K562 (cell line): ENCODE data around the gene KCNIP2. TPM values are rescaled to one million over a fixed set of nuclear protein-coding genes. Genes with fewer than 3 reads are reported as not detected.

Experiments used
- ARID1B ChIP-seq: fragments of 450-650 bp; IDR thresholded peaks from 2 replicates; pipeline ENCODE4 v1.6.1; 2016; ENCODE audit warnings: antibody characterized with exemption, mild to moderate bottlenecking, inconsistent platforms
- ARNT ChIP-seq, 2 experiments: fragments of 450-650 bp; IDR thresholded peaks; 2 replicates each; pipeline ENCODE4 v1.6.1; 2016; ENCODE audit warnings: mild to moderate bottlenecking in 1 of 2
- C11orf30 ChIP-seq: fragments of 450-650 bp; IDR thresholded peaks from 2 replicates; pipeline ENCODE4 v1.6.1; 2016; ENCODE audit warnings: low read depth, mild to moderate bottlenecking
- EP400 ChIP-seq: fragments of 450-650 bp; IDR thresholded peaks from 2 replicates; pipeline ENCODE4 v1.6.1; 2017; ENCODE audit warnings: antibody characterized with exemption, mild to moderate bottlenecking, moderate library complexity
- FOXK2 ChIP-seq, 2 experiments: fragments of 450-650 bp; IDR thresholded peaks in 1 of 2; conservative IDR thresholded peaks in 1 of 2; 2 replicates each; pipeline ENCODE4 v1.6.1; 2016; ENCODE audit warnings: low read depth in 2 of 2, mild to moderate bottlenecking in 1 of 2
- HDAC3 ChIP-seq: fragments of 450-650 bp; IDR thresholded peaks from 2 replicates; pipeline ENCODE4 v1.6.1; 2018; ENCODE audit warnings: borderline replicate concordance, mild to moderate bottlenecking, moderate library complexity; ENCODE audit not compliant: partially characterized antibody
- KAT2B ChIP-seq: IDR thresholded peaks from one replicate; pipeline ENCODE4 v1.6.1; 2012; ENCODE audit warnings: low read depth, mild to moderate bottlenecking, control low read depth, inconsistent platforms, low read length, moderate library complexity
- MAFG ChIP-seq: fragments of 450-650 bp; conservative IDR thresholded peaks from 2 replicates; pipeline ENCODE4 v1.6.1; 2016; ENCODE audit warnings: missing genetic modification characterization, missing compliant biosample characterization
- MTA2 ChIP-seq: fragments of 450-650 bp; IDR thresholded peaks from 2 replicates; pipeline ENCODE4 v1.6.1; 2016; ENCODE audit warnings: low read depth
- MYNN ChIP-seq, 2 experiments: sonication (generic); formaldehyde crosslinking in 1 of 2; IDR thresholded peaks; 2 replicates each; pipeline versions ENCODE4 v1.5.0 to v1.6.1; 2016 to 2020; ENCODE audit warnings: antibody characterized with exemption in 1 of 2, missing genetic modification reagents in 1 of 2
- NFIC ChIP-seq: fragments of 450-650 bp; IDR thresholded peaks from 2 replicates; pipeline ENCODE4 v1.6.1; 2017; ENCODE audit warnings: mild to moderate bottlenecking, inconsistent platforms
- PML ChIP-seq: IDR thresholded peaks from 2 replicates; pipeline ENCODE4 v1.6.1; 2012; ENCODE audit warnings: low read length, inconsistent platforms
- POLR2H ChIP-seq: IDR thresholded peaks from 2 replicates; pipeline ENCODE4 v1.6.1; 2016; ENCODE audit warnings: missing genetic modification characterization, low read depth, mild to moderate bottlenecking, control low read depth, missing compliant biosample characterization, moderate library complexity
- RCOR1 ChIP-seq, 2 experiments: IDR thresholded peaks; 2 replicates each; pipeline ENCODE4 v1.6.1; 2012; ENCODE audit warnings: low read depth in 2 of 2, low read length in 2 of 2, borderline replicate concordance in 1 of 2, improper control_type of control experiment in 1 of 2
- SMARCC2 ChIP-seq: fragments of 450-650 bp; IDR thresholded peaks from 2 replicates; pipeline ENCODE4 v1.6.1; 2017; ENCODE audit warnings: antibody characterized with exemption, moderate library complexity, mild to moderate bottlenecking, low read depth
- SMARCE1 ChIP-seq: fragments of 450-650 bp; IDR thresholded peaks from 2 replicates; pipeline ENCODE4 v1.7.1; 2016; ENCODE audit warnings: mild to moderate bottlenecking
- SOX6 ChIP-seq: fragments of 450-650 bp; IDR thresholded peaks from 2 replicates; pipeline ENCODE4 v1.6.1; 2014; ENCODE audit warnings: mild to moderate bottlenecking
- SRSF3 ChIP-seq: fragments of 200-400 bp; formaldehyde crosslinking; IDR thresholded peaks from 2 replicates; pipeline ENCODE4 v1.6.1; 2016; ENCODE audit warnings: mild to moderate bottlenecking, low read length, moderate library complexity; ENCODE audit not compliant: insufficient read depth
- TCF3 ChIP-seq: sonication (generic); formaldehyde crosslinking; IDR thresholded peaks from 2 replicates; pipeline ENCODE4 v1.4.0; 2020; ENCODE audit warnings: mild to moderate bottlenecking, missing genetic modification reagents
- TCF7 ChIP-seq: sonication (generic); IDR thresholded peaks from 2 replicates; pipeline ENCODE4 v1.6.1; 2016; ENCODE audit warnings: antibody characterized with exemption, borderline replicate concordance
- ZNF239 ChIP-seq: fragments of 250-450 bp; sonication (Bioruptor Pico); IDR thresholded peaks from 2 replicates; pipeline ENCODE4 v1.4.0; 2020; ENCODE audit warnings: mild to moderate bottlenecking
- polyA plus RNA-seq, 8 experiments: library from polyadenylated mRNA; depleted of rRNA in 4 of 8; stranded (reverse) in 5 of 8; unstranded in 3 of 8; fragments of >200 nt; fragmentation: Nextera tagmentation in 2 of 8; fragmentation: Illumina TruSeq in 1 of 8; extraction: Ambion mirVana in 2 of 8; extraction: Trizol in 1 of 8; gene quantifications; 2 replicates each; pipeline versions ENCODE4 v1.2.1 to v1.2.3, GENCODE V29; 2011 to 2014; ENCODE audit warnings: inconsistent platforms in 1 of 8, missing spikeins in 1 of 8
- total RNA-seq, 7 experiments: library from RNA; depleted of rRNA in 6 of 7; stranded (reverse); fragments of >200 nt in 6 of 7; fragmentation: Illumina TruSeq in 2 of 7; extraction: Trizol in 2 of 7; gene quantifications; 2 replicates each; pipeline versions ENCODE4 v1.2.1 to v1.2.3, GENCODE V29; 2011 to 2021; ENCODE audit warnings: low replicate concordance in 1 of 7
- TF ChIP-seq, protein P1 (sequence below), 2 experiments: fragments of 450-650 bp; conservative IDR thresholded peaks; 2 replicates each; pipeline ENCODE4 v1.6.1; 2017; ENCODE audit warnings: mild to moderate bottlenecking in 2 of 2, moderate library complexity in 2 of 2
- TF ChIP-seq, protein P2 (sequence below): IDR thresholded peaks from 2 replicates; pipeline ENCODE4 v1.6.1; 2014; ENCODE audit warnings: antibody characterized with exemption
- TF ChIP-seq, protein P3 (sequence below): sonication (generic); formaldehyde crosslinking; IDR thresholded peaks from 2 replicates; pipeline ENCODE4 v1.8.0; 2022; ENCODE audit warnings: mild to moderate bottlenecking, missing genetic modification reagents

Gene KCNIP2
- total and polyA plus RNA-seq, 9 of the 15 experiments (the other 6 are each of a cell fraction or from before 2014, with no cell fraction given), result 2.5 to 7.6 (median 4.1) TPM

- TF ChIP-seq, protein P1, sequence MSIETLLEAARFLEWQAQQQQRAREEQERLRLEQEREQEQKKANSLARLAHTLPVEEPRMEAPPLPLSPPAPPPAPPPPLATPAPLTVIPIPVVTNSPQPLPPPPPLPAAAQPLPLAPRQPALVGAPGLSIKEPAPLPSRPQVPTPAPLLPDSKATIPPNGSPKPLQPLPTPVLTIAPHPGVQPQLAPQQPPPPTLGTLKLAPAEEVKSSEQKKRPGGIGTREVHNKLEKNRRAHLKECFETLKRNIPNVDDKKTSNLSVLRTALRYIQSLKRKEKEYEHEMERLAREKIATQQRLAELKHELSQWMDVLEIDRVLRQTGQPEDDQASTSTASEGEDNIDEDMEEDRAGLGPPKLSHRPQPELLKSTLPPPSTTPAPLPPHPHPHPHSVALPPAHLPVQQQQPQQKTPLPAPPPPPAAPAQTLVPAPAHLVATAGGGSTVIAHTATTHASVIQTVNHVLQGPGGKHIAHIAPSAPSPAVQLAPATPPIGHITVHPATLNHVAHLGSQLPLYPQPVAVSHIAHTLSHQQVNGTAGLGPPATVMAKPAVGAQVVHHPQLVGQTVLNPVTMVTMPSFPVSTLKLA (conservative IDR thresholded peaks at IDR 0.05), result peak in 1 of 2 experiments; percentile 56; a peak in 2 of 4 replicates
- TF ChIP-seq SMARCE1 (peak; percentile 94), C11orf30 (peak; percentile 52), ARID1B (peak; percentile 96), EP400 (peak; percentile 58; the same call in 1 of the 2 replicates), RCOR1 (IDR thresholded peaks at IDR 0.05; ENCODE audit: borderline replicate concordance in 1 of 2, low read depth in 2 of 2, low read length in 2 of 2) (peak in 1 of 2 experiments; percentile 54; a peak in 1 of 4 replicates), PML (peak; percentile 75), ZNF239 (CRISPR knock-in tag) (no peak), TCF3 (CRISPR knock-in tag) (peak; percentile 91), FOXK2 (conservative IDR thresholded peaks at IDR 0.05 in 1 of 2, IDR thresholded peaks at IDR 0.05 in 1 of 2; ENCODE audit: low read depth in 2 of 2) (peak in 1 of 2 experiments; percentile 15; a peak in 1 of 4 replicates), HDAC3 (no peak), TCF7 (peak; percentile 100), SOX6 (peak; percentile 91), MYNN (IDR thresholded peaks at IDR 0.05) (0 out of 2 replicates have a peak, but pooled peaks have one; percentile 46), MYNN (CRISPR knock-in tag; IDR thresholded peaks at IDR 0.05) (no peak), POLR2H (tag) (no peak), KAT2B (no peak), SMARCC2 (peak; percentile 91), MAFG (peak; percentile 41; the same call in 1 of the 2 replicates), MTA2 (peak; percentile 78), ARNT (IDR thresholded peaks at IDR 0.05) (0 out of 4 replicates have a peak, but pooled peaks of 1 of the 2 experiments have one; percentile 32), NFIC (peak; percentile 53; the same call in 1 of the 2 replicates), SRSF3 (no peak)
- TF ChIP-seq, protein P2, sequence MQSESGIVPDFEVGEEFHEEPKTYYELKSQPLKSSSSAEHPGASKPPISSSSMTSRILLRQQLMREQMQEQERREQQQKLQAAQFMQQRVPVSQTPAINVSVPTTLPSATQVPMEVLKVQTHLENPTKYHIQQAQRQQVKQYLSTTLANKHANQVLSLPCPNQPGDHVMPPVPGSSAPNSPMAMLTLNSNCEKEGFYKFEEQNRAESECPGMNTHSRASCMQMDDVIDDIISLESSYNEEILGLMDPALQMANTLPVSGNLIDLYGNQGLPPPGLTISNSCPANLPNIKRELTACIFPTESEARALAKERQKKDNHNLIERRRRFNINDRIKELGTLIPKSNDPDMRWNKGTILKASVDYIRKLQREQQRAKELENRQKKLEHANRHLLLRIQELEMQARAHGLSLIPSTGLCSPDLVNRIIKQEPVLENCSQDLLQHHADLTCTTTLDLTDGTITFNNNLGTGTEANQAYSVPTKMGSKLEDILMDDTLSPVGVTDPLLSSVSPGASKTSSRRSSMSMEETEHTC, result peak; percentile 79
- TF ChIP-seq, protein P3, sequence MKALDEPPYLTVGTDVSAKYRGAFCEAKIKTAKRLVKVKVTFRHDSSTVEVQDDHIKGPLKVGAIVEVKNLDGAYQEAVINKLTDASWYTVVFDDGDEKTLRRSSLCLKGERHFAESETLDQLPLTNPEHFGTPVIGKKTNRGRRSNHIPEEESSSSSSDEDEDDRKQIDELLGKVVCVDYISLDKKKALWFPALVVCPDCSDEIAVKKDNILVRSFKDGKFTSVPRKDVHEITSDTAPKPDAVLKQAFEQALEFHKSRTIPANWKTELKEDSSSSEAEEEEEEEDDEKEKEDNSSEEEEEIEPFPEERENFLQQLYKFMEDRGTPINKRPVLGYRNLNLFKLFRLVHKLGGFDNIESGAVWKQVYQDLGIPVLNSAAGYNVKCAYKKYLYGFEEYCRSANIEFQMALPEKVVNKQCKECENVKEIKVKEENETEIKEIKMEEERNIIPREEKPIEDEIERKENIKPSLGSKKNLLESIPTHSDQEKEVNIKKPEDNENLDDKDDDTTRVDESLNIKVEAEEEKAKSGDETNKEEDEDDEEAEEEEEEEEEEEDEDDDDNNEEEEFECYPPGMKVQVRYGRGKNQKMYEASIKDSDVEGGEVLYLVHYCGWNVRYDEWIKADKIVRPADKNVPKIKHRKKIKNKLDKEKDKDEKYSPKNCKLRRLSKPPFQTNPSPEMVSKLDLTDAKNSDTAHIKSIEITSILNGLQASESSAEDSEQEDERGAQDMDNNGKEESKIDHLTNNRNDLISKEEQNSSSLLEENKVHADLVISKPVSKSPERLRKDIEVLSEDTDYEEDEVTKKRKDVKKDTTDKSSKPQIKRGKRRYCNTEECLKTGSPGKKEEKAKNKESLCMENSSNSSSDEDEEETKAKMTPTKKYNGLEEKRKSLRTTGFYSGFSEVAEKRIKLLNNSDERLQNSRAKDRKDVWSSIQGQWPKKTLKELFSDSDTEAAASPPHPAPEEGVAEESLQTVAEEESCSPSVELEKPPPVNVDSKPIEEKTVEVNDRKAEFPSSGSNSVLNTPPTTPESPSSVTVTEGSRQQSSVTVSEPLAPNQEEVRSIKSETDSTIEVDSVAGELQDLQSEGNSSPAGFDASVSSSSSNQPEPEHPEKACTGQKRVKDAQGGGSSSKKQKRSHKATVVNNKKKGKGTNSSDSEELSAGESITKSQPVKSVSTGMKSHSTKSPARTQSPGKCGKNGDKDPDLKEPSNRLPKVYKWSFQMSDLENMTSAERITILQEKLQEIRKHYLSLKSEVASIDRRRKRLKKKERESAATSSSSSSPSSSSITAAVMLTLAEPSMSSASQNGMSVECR (CRISPR knock-in tag), result no peak
These were observed 18.9 kb downstream of the KCNIP2 start (continued) for GRCh38 chr10:101824736-101825135.
